Lower leg skin (tissue), 3 donors: Measurements from ENCODE around the gene ACER3.

Experiments used
- POLR2A ChIP-seq, 2 donors: fragments of 450-650 bp; IDR thresholded peaks; one replicate each; pipeline ENCODE4 v1.6.1; 2016 to 2017; ENCODE audit warnings: antibody characterized with exemption in 2 of 2, mild to moderate bottlenecking in 1 of 2, moderate library complexity in 1 of 2
- TF ChIP-seq, protein P1 (sequence below), 3 donors: fragments of 450-650 bp; IDR thresholded peaks; one replicate each; pipeline ENCODE4 v1.5.1; 2016; ENCODE audit warnings: antibody characterized with exemption in 3 of 3, mild to moderate bottlenecking in 3 of 3, moderate library complexity in 2 of 3

DNA sequence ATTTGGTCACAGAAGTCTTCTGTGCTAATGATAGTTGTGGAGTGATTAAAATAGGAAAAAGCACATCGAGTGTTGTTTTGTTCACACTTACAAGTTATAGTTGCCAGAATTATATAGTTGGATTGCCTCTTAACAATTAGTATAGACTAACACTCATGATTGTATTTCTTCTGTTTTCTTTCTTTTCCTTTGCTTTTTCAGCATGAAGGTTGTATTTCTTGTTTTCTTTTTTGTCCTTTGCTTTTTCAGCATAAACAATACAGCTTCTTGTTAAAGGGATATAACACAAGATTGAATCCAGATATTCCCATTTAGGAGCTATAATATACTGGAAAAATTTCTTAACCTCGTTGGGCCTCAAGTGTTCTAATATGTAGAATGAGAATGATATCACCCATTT, 31.1 kb downstream of the ACER3 start:
- TF ChIP-seq, protein P1, sequence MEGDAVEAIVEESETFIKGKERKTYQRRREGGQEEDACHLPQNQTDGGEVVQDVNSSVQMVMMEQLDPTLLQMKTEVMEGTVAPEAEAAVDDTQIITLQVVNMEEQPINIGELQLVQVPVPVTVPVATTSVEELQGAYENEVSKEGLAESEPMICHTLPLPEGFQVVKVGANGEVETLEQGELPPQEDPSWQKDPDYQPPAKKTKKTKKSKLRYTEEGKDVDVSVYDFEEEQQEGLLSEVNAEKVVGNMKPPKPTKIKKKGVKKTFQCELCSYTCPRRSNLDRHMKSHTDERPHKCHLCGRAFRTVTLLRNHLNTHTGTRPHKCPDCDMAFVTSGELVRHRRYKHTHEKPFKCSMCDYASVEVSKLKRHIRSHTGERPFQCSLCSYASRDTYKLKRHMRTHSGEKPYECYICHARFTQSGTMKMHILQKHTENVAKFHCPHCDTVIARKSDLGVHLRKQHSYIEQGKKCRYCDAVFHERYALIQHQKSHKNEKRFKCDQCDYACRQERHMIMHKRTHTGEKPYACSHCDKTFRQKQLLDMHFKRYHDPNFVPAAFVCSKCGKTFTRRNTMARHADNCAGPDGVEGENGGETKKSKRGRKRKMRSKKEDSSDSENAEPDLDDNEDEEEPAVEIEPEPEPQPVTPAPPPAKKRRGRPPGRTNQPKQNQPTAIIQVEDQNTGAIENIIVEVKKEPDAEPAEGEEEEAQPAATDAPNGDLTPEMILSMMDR (IDR thresholded peaks at IDR 0.05) = no peak
- no peak for TF ChIP-seq POLR2A (IDR thresholded peaks at IDR 0.05)
